OCI-LY7 (cell line): Measurements from ENCODE around the gene DOCK4.

Experiments
- EZH2phosphoT487 ChIP-seq: fragments of 200-600 bp; sonication (generic); IDR thresholded peaks from 2 replicates; pipeline ENCODE4 v1.6.1; 2018; ENCODE audit warnings: low read depth, borderline replicate concordance, mild to moderate bottlenecking, mixed run types, antibody characterized with exemption, low read length, moderate library complexity, mixed read lengths
- TF ChIP-seq, protein P1 (sequence below): fragments of 200-600 bp; sonication (generic); conservative IDR thresholded peaks from 2 replicates; pipeline ENCODE4 v1.5.1; 2014; ENCODE audit warnings: mild to moderate bottlenecking, antibody characterized with exemption, low read length, moderate library complexity, mixed read lengths

DNA sequence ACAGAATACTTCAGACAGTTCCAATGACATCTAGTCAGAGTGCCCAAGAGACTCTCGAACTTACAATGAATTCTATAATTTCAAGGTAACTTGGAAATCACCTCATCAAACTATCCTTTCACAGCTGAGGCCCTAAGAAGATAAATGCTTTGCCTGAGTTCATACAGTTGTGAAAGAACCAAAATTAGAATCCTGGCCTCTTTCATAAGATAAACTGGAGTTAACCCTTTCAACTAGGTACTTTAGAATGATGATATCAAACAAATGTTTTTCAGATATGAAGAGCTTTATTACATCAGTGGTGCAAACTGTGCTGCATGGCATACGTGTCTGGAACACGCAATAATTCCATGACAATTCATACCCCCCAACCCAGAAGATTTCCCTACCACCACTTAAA lies 17.9 kb downstream of the DOCK4 start:
- TF ChIP-seq, protein P1, sequence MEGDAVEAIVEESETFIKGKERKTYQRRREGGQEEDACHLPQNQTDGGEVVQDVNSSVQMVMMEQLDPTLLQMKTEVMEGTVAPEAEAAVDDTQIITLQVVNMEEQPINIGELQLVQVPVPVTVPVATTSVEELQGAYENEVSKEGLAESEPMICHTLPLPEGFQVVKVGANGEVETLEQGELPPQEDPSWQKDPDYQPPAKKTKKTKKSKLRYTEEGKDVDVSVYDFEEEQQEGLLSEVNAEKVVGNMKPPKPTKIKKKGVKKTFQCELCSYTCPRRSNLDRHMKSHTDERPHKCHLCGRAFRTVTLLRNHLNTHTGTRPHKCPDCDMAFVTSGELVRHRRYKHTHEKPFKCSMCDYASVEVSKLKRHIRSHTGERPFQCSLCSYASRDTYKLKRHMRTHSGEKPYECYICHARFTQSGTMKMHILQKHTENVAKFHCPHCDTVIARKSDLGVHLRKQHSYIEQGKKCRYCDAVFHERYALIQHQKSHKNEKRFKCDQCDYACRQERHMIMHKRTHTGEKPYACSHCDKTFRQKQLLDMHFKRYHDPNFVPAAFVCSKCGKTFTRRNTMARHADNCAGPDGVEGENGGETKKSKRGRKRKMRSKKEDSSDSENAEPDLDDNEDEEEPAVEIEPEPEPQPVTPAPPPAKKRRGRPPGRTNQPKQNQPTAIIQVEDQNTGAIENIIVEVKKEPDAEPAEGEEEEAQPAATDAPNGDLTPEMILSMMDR = no peak
- no peak for TF ChIP-seq EZH2phosphoT487
